ENCODE data around the gene MTFP1. TPM values are rescaled to one million over a fixed set of nuclear protein-coding genes. Genes with fewer than 3 reads are reported as not detected.

The MTFP1 gene
- total RNA-seq = 9.8 and 11.9 TPM in 2 replicates

DNA sequence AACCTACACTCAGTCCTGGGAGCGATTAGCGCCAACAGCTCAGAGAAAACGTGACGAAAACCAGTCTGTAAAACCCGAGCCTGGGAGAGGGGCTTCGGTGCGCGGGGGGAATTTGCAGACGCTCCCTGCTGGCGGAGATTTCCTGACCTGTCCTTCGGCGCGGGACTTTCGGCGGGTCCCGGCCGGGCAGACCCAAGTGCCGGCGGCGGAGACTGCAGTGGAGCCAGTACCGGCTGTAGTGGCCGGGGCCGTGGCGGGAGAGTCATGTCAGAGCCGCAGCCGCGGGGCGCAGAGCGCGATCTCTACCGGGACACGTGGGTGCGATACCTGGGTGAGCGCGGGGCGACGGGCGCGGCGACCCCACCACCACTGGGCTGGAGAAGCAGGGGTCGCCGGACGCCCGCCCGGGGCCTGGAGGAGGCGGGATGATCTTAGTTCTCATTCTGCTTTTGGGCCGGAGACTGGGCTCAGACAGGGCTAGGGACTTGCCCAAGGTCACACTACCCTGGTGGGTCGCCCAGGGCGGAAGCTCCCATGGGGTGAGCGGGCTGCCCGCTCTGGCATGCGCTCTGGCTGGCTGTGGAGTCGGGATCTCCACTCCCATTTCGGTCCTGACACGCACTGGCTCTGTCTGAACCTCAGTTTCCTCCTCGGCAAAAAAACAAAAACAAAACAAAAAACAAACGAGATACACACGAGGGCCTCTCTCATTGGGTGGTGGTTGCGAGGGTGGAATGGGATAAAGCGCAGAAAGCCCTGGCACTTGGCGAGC, at the start of gene MTFP1:
TSS of gene MTFP1 (plus strand) at position 153 of the 772 bp plus-strand sequence. CDS start at position 265, 112 bp downstream.

GRCh38 chr22:30386960-30387827, 38.4 kb upstream of the MTFP1 start, which contains the start of gene RNF215:
TSS of gene RNF215 (minus strand) at chr22:30387411. CDS start at chr22:30387313, 98 bp downstream.

DNA sequence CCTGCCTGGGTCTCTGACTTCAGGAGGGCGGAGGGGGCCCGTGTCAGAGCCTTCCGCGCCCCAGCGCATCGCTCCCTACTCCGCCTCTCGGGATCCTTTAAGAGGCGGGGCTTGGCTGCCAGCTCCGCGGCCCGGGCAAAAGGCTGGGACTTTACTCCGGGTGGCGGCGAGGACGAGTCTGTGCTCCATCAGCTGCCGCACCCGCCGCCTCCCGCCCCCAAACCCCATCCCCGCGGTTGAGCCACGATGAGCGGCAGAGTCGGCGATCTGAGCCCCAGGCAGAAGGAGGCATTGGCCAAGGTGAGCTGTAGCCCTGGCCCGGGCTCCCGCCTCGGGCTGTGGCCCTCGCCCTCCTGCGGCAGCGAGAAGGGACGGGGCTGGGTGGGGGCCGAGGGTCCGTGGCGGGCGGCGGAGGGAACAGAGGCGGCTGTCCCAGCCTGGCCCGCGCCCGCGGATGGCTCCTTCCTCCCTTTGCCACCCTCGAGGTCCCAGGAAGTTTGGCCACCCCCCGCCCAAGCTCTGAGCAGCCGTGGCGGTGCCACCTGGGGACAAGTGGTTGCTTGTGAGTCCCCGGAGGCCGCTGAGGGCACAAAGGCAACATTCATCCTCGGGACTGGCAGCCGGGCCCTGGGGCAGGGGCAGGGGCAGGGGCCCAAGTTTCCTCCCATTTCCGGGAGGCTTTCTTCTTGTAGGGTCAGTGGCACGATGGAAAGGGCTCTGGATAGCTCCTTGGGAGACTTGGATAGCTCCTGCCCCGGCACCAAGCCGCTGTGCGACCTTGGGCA, 28.5 kb upstream of the MTFP1 start, which contains the start of gene SEC14L2:
TSS of gene SEC14L2 (plus strand) at position 148 of the 785 bp plus-strand sequence. CDS start at position 247, 99 bp downstream.

DNA sequence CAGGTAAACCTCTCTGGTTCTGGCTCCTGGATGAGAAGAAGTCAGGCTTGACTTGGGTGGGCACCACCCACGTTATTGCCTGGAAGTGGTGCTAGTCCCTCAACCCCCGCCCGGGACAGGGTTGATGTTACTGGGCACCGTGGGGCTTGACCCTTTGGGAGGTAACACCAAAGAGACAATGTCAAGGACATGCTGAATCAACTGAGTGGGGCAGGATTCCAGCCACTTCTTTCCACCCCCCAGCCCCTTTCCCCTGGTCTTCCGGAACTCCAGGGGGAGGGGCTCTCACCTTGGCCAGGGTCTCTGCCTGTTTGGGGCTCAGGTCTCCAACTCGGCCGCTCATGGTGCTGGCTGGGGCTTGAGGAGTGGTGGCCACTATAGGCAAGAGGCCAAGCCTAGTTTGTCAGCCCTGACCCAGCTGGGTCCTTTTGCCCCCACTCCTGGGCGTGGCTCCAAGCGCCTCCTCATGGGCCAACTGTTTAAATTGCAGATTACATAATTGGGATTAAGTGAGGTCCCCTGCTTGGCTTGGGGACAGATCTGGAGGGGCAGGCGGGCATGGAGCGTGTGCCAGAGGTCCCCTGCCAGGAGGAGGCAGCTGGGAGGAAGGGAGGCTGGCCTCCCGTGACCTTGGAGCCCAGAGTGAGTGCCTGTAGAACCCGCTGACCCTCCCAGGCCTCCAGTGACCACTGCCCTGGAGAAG, 46.2 kb downstream of the MTFP1 start, which contains the start of gene SEC14L3:
TSS of gene SEC14L3 (minus strand) at position 402 of the 703 bp plus-strand sequence. CDS start at position 343, 59 bp downstream.

Other genes starting within 250 kb of the MTFP1 start
- gene LIF, start 179.0 kb upstream of the MTFP1 start, total RNA-seq = 86.1 and 200 TPM in 2 replicates
- gene OSM, start 158.9 kb upstream of the MTFP1 start, total RNA-seq = not detected in 2 replicates
- 11.5 and 15.4 TPM in 2 replicates for gene CASTOR1, start 136.3 kb upstream of the MTFP1 start, total RNA-seq
- 25.9 and 32.7 TPM in 2 replicates for gene TBC1D10A, start 98.8 kb upstream of the MTFP1 start, total RNA-seq
- gene SF3A1, start 68.9 kb upstream of the MTFP1 start, total RNA-seq = 14.3 and 39.3 TPM in 2 replicates
- gene CCDC157, start 68.8 kb upstream of the MTFP1 start, total RNA-seq = 1.5 and 2.9 TPM in 2 replicates
- 38.4 and 50.2 TPM in 2 replicates for gene RNF215, start 38.4 kb upstream of the MTFP1 start, total RNA-seq
- 20.8 and 44.2 TPM in 2 replicates for gene SEC14L2, start 28.8 kb upstream of the MTFP1 start, total RNA-seq
- gene SEC14L3, start 46.2 kb downstream of the MTFP1 start, total RNA-seq = not detected in 2 replicates
- gene SEC14L4, start 79.9 kb downstream of the MTFP1 start, total RNA-seq = 0.09 TPM in 1 of 2 replicates, not detected in the other
- 0.23 and 0.59 TPM in 2 replicates for gene SEC14L6, start 121.0 kb downstream of the MTFP1 start, total RNA-seq
- 0.18 TPM in 1 of 2 replicates, not detected in the other for gene GAL3ST1, start 148.9 kb downstream of the MTFP1 start, total RNA-seq
- 66.2 and 90.4 TPM in 2 replicates for gene PES1, start 166.1 kb downstream of the MTFP1 start, total RNA-seq
- 3.1 and 4.5 TPM in 2 replicates for gene TCN2, start 181.4 kb downstream of the MTFP1 start, total RNA-seq
- gene SLC35E4, start 210.0 kb downstream of the MTFP1 start, total RNA-seq = 8.9 and 16.3 TPM in 2 replicates
- gene DUSP18, start 242.1 kb downstream of the MTFP1 start, total RNA-seq = 8.9 and 12.5 TPM in 2 replicates